ENCODE results near the gene CDIP1.

CDIP1 gene

DNA sequence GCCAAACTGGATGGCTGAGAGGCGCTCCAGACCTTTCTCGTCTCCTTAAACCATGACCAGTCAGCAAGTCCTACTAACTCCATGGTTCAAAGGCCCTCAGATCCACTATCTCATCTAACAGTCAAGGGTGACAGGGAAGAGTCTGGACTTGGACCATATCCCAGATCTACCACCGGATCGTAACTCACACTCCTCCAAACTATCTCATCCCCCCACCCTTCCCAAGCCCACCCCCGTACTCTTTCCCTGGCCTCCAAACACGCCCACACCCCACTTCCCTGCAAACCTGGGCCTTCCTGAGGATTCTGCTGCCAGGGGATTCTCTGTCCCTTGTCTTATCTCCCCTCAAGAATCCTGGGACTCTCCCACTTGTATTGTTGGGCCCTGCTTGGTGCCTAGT, 5.1 kb downstream of the CDIP1 start:
- DNase-seq (ENCODE audit: extremely low read depth, low read depth) = no peak
- H3K4me3 ChIP-seq (replicated peaks; ENCODE audit: low read depth, low read length) = no peak overlapping the region
- TF ChIP-seq, protein P1, sequence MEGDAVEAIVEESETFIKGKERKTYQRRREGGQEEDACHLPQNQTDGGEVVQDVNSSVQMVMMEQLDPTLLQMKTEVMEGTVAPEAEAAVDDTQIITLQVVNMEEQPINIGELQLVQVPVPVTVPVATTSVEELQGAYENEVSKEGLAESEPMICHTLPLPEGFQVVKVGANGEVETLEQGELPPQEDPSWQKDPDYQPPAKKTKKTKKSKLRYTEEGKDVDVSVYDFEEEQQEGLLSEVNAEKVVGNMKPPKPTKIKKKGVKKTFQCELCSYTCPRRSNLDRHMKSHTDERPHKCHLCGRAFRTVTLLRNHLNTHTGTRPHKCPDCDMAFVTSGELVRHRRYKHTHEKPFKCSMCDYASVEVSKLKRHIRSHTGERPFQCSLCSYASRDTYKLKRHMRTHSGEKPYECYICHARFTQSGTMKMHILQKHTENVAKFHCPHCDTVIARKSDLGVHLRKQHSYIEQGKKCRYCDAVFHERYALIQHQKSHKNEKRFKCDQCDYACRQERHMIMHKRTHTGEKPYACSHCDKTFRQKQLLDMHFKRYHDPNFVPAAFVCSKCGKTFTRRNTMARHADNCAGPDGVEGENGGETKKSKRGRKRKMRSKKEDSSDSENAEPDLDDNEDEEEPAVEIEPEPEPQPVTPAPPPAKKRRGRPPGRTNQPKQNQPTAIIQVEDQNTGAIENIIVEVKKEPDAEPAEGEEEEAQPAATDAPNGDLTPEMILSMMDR (IDR thresholded peaks at IDR 0.05; ENCODE audit: low read depth, low read length, missing control alignments) = no peak

DNA sequence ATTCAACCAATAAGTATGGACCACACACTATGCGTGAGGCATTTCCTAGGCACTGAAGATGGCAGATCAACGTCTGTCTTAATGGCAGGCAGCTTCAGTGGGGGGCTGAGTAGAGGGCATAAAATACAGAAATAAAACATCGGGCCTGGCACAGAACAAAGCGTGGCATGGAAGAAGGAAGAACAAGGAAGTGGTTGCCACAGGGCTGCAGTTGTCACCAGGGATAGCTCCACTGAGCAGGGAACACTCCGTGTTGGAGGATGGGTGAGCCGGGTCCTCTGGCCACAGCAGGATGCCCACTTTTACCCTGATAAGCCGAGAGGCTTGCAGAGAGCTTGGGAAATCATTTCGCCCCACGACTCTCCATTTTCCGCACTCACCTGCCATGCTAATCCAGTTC, 6.3 kb downstream of the CDIP1 start:
- TF ChIP-seq, protein P1 (IDR thresholded peaks at IDR 0.05; ENCODE audit: low read depth, low read length, missing control alignments) = no peak
- H3K4me3 ChIP-seq (replicated peaks; ENCODE audit: low read depth, low read length) = no peak overlapping the region
- DNase-seq (ENCODE audit: extremely low read depth, low read depth) = no peak

DNA sequence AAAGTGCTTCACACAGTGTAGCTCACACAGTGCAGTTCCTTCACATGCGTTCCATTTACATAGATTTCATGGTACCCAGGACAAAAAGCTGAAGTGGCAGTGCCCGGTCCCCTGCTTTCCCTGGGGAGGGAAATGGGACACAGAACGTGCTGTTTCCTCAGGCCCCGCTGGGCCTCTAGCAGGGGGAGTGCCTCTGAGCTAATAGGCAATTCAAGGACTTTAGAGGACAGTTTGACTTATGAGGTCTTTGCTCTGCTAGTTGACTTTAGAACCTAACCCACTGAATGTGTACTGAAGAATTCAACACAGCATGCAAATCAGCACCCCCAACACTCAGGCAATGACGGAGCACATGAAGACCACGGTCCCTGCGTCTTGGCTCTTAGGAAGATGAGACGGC, 6.8 kb downstream of the CDIP1 start:
- H3K4me3 ChIP-seq (replicated peaks; ENCODE audit: low read depth, low read length) = no peak overlapping the region
- no peak for DNase-seq (ENCODE audit: extremely low read depth, low read depth)
- TF ChIP-seq, protein P1 (IDR thresholded peaks at IDR 0.05; ENCODE audit: low read depth, low read length, missing control alignments) = no peak

DNA sequence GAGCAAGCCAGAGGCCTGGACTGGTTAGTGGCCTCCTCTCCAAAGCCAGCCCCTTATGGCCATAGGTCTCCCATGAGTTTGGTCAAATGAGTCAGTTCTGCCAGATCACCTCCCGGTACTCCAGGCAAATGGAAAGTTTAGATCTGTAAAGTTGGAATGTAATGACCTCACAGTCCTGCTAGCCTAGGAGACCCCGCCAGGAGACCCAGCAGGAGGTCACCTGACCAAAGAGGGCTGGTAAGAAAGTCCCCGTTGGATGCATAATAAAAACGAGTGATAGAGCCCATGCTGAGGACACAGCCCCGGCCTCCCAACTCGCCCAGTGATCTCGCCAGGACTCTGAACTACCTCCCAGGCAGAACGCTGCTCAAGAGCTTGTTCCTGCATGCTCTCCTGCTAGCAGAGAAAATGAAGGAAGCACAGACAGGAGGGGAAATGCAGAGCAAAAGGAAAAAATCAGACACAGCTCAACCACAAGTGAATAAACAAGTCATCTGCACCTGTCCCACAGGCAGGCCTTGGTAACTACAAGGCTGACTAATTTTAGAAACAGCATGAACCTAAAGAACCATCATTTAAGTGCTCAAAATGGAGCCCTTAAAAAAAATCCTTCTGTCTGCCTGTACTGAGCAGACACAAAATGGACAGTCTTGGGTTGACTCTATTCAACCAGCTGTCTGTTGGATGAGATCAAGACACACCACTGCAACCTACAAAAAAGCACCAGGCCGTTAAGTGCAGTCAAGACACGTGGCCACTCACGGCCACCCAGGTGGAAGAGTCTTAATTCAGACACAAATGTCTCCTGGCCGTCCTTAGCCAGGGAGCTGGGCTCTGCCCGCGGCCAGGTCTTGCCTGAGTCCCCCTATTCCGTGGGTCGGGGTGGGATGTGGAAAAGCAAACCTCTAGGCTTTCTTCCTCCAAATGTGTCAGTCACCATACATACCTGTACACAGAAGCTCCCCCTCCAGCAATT, 9.2 kb downstream of the CDIP1 start:
- no peak for DNase-seq (ENCODE audit: extremely low read depth, low read depth)
- TF ChIP-seq, protein P1 (IDR thresholded peaks at IDR 0.05; ENCODE audit: low read depth, low read length, missing control alignments) = no peak
- no peak overlapping the region for H3K4me3 ChIP-seq (replicated peaks; ENCODE audit: low read depth, low read length)

DNA sequence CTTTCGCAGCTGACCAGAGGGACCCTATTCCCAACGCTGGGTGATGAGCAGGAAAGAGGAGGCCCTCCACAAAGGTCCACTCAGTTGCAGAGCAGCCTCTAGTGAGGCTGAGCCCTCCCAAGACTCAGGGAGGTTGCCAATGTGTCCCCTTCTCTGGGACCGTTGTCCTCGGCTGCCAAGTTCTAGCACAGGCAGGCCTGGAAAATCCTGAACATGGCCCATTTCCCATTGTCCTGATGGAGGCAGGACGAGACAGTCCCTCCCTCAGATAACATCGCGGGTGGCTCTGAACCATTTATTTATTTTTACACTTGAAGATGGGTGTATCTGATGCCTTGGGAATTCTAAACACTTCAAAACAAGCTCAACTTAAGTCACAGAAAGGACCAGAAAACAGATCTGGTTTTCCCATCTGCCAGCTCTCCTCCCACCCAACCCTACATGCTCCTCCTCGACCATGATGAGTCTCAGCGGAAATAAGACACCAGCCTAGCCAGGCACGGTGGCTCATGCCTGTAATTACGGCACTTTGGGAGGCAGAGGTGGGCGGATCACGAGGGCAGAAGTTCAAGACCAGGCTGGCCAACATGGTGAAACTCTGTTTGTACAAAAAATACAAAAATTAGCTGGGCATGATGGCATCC, 12.8 kb downstream of the CDIP1 start:
- no peak for DNase-seq (ENCODE audit: extremely low read depth, low read depth)
- no peak overlapping the region for H3K4me3 ChIP-seq (replicated peaks; ENCODE audit: low read depth, low read length)
- TF ChIP-seq, protein P1 (IDR thresholded peaks at IDR 0.05; ENCODE audit: low read depth, low read length, missing control alignments) = no peak

DNA sequence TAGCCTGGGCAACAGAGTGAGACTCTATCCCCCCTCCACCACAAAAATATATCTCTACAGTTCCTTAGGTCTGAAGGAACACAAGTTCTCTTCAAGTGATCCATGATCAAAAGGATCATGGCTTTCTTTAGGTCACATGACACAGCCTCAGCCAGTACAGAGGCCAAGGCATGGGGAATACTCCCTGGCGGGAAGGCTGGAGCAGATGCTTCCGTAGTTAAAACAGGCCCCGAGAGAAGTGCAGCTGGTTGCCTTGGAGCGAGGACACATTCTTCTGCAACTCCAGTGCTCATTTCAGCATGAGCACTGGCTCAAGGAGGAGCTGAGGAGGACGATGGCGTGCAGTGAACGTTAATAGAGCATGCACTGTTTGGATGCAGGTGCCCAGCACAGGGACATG, 13.5 kb downstream of the CDIP1 start:
- TF ChIP-seq, protein P1 (IDR thresholded peaks at IDR 0.05; ENCODE audit: low read depth, low read length, missing control alignments) = no peak
- H3K4me3 ChIP-seq (replicated peaks; ENCODE audit: low read depth, low read length) = no peak overlapping the region
- no peak for DNase-seq (ENCODE audit: extremely low read depth, low read depth)
